Measurements from ENCODE around the gene KRT15.

DNA sequence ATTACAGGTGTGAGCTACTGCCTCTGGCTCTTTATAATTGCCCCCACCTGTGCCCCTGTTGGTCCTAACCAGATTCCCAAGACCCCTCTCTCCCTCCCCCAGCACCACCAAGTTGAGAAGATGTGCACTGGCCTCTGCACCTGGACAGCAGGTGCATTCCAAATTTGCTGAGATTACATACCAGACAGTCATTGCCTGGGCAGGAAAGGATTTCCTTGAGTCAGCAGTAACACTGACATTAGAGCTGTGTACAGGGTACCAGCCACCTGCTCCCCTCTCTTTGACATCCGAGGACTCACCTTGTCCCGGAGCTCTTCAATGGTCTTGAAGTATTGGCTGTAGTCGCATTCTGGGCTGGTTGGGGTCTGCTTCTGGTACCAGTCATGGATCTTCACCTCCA lies 659 bp downstream of the KRT15 start:
- TF ChIP-seq, protein P1, sequence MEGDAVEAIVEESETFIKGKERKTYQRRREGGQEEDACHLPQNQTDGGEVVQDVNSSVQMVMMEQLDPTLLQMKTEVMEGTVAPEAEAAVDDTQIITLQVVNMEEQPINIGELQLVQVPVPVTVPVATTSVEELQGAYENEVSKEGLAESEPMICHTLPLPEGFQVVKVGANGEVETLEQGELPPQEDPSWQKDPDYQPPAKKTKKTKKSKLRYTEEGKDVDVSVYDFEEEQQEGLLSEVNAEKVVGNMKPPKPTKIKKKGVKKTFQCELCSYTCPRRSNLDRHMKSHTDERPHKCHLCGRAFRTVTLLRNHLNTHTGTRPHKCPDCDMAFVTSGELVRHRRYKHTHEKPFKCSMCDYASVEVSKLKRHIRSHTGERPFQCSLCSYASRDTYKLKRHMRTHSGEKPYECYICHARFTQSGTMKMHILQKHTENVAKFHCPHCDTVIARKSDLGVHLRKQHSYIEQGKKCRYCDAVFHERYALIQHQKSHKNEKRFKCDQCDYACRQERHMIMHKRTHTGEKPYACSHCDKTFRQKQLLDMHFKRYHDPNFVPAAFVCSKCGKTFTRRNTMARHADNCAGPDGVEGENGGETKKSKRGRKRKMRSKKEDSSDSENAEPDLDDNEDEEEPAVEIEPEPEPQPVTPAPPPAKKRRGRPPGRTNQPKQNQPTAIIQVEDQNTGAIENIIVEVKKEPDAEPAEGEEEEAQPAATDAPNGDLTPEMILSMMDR (IDR thresholded peaks at IDR 0.05 in 2 of 3, conservative IDR thresholded peaks at IDR 0.05 in 1 of 3; ENCODE audit: insufficient read depth in 2 of 3, low read depth in 1 of 3, low read length in 3 of 3): no peak
- TF ChIP-seq SNIP1 (IDR thresholded peaks at IDR 0.05; ENCODE audit: low read depth) (no peak), SP1 (CRISPR knock-in tag; IDR thresholded peaks at IDR 0.05) (no peak), ETV6 (IDR thresholded peaks at IDR 0.05; ENCODE audit: borderline replicate concordance in 1 of 2, low read depth in 2 of 2, low read length in 1 of 2) (no peak), ETV6 (CRISPR knock-in tag; IDR thresholded peaks at IDR 0.05; ENCODE audit: borderline replicate concordance) (no peak), CBX2 (IDR thresholded peaks at IDR 0.05; ENCODE audit: insufficient read depth, low read length, poor library complexity, severe bottlenecking) (no peak), KLF13 (tag; IDR thresholded peaks at IDR 0.05; ENCODE audit: borderline replicate concordance, low read depth) (no peak), CEBPB (tag; IDR thresholded peaks at IDR 0.05) (no peak), NCOR1 (IDR thresholded peaks at IDR 0.05) (no peak), GABPA (tag; conservative IDR thresholded peaks at IDR 0.05; ENCODE audit: low read depth) (no peak), SIN3A (IDR thresholded peaks at IDR 0.05; ENCODE audit: borderline replicate concordance in 2 of 2, control insufficient read depth in 1 of 2, low read depth in 2 of 2, low read length in 2 of 2) (no peak), KDM4B (IDR thresholded peaks at IDR 0.05; ENCODE audit: borderline replicate concordance in 2 of 2, low read depth in 1 of 2) (no peak), POLR2A (conservative IDR thresholded peaks at IDR 0.05) (no peak)
- TF ChIP-seq, protein P2, sequence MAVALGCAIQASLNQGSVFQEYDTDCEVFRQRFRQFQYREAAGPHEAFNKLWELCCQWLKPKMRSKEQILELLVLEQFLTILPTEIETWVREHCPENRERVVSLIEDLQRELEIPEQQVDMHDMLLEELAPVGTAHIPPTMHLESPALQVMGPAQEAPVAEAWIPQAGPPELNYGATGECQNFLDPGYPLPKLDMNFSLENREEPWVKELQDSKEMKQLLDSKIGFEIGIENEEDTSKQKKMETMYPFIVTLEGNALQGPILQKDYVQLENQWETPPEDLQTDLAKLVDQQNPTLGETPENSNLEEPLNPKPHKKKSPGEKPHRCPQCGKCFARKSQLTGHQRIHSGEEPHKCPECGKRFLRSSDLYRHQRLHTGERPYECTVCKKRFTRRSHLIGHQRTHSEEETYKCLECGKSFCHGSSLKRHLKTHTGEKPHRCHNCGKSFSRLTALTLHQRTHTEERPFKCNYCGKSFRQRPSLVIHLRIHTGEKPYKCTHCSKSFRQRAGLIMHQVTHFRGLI (CRISPR knock-in tag; IDR thresholded peaks at IDR 0.05): no peak
